Measurements from ENCODE around the gene MINDY4.

Gene MINDY4

GRCh38 chr7:30898411-30898810, 127.2 kb downstream of the MINDY4 start:
- H3K23ac ChIP-seq (ENCODE audit: low read depth, low read length, poor library complexity), result no peak overlapping the region
- no peaks in the 10 kb centered on the region for H3K9me3 ChIP-seq (replicated peaks in 1 of 2; ENCODE audit: control insufficient read depth in 2 of 2, insufficient read depth in 1 of 2, low read depth in 1 of 2, low read length in 2 of 2)
- H2BK120ac ChIP-seq (ENCODE audit: low read depth, low read length), result no peak overlapping the region
- no peaks in the 10 kb centered on the region for H3K36me3 ChIP-seq (replicated peaks in 1 of 2; ENCODE audit: control insufficient read depth in 2 of 2, insufficient read depth in 2 of 2, low read length in 2 of 2)
- H4K8ac ChIP-seq (ENCODE audit: low read depth, low read length), result no peak overlapping the region
- no CpG with 5 or more reads among the region's 12 CpGs for WGBS, 2 donors (ENCODE audit: extremely low coverage in 2 of 2, insufficient read length in 2 of 2, insufficient replicate concordance in 1 of 2)
- no peaks in the 10 kb centered on the region for H3K79me1 ChIP-seq (ENCODE audit: low read depth, low read length)
- peaks cover 0 to 7% of the 10 kb centered on the region in 2 donors for H3K4me1 ChIP-seq (ENCODE audit: control insufficient read depth in 2 of 2, insufficient read depth in 1 of 2, low read depth in 1 of 2, low read length in 2 of 2)
- H2BK5ac ChIP-seq (ENCODE audit: low read length), result no peak overlapping the region
- H3K18ac ChIP-seq (ENCODE audit: low read length), result no peak overlapping the region
- no peak overlapping the region for H3K27ac ChIP-seq (replicated peaks; ENCODE audit: low read length)
- H2BK12ac ChIP-seq (ENCODE audit: low read length), result no peak overlapping the region
- DNase-seq (ENCODE audit: low spot score), result no peak
- H2AFZ ChIP-seq (ENCODE audit: low read length), result no peak overlapping the region
- H4K91ac ChIP-seq (ENCODE audit: low read depth, low read length, poor library complexity), result no peak overlapping the region
- no peak overlapping the region for H3K4me2 ChIP-seq (ENCODE audit: insufficient read depth, low read length, poor library complexity, severe bottlenecking)
- no peak overlapping the region for H3K14ac ChIP-seq (ENCODE audit: low read length)
- H2BK15ac ChIP-seq (ENCODE audit: low read length), result no peak overlapping the region
- no peaks in the 10 kb centered on the region for H3K27me3 ChIP-seq (ENCODE audit: control insufficient read depth in 3 of 3, insufficient read depth in 3 of 3, low read depth in 1 of 3, low read length in 3 of 3)
- no peak overlapping the region for H3K4me3 ChIP-seq (ENCODE audit: low read length in 2 of 2)
- no peak overlapping the region for H3K9ac ChIP-seq (ENCODE audit: low read depth, low read length, poor library complexity)
- no peak overlapping the region for H3K4ac ChIP-seq (ENCODE audit: low read length)
- H2AK5ac ChIP-seq (ENCODE audit: low read depth, low read length), result no peak overlapping the region

- Histone ChIP-seq H3K18ac (ENCODE audit: low read length) (no peak overlapping the region), H3K4me1 (ENCODE audit: control insufficient read depth in 2 of 2, insufficient read depth in 1 of 2, low read depth in 1 of 2, low read length in 2 of 2) (peaks cover 0 to 7% of the 10 kb centered on the region in 2 donors), H3K9ac (ENCODE audit: low read depth, low read length, poor library complexity) (no peak overlapping the region), H3K4ac (ENCODE audit: low read length) (no peak overlapping the region), H3K9me3 (replicated peaks in 1 of 2; ENCODE audit: control insufficient read depth in 2 of 2, insufficient read depth in 1 of 2, low read depth in 1 of 2, low read length in 2 of 2) (no peaks in the 10 kb centered on the region), H3K4me3 (ENCODE audit: low read length in 2 of 2) (no peak overlapping the region), H2BK120ac (ENCODE audit: low read depth, low read length) (no peak overlapping the region), H3K79me1 (ENCODE audit: low read depth, low read length) (no peaks in the 10 kb centered on the region), H2BK15ac (ENCODE audit: low read length) (no peak overlapping the region), H2AK5ac (ENCODE audit: low read depth, low read length) (no peak overlapping the region), H2BK5ac (ENCODE audit: low read length) (no peak overlapping the region), H4K8ac (ENCODE audit: low read depth, low read length) (no peak overlapping the region), H2BK12ac (ENCODE audit: low read length) (no peak overlapping the region), H4K91ac (ENCODE audit: low read depth, low read length, poor library complexity) (no peak overlapping the region), H3K23ac (ENCODE audit: low read depth, low read length, poor library complexity) (no peak overlapping the region), H3K27ac (replicated peaks; ENCODE audit: low read length) (no peak overlapping the region), H3K14ac (ENCODE audit: low read length) (no peak overlapping the region), H3K4me2 (ENCODE audit: insufficient read depth, low read length, poor library complexity, severe bottlenecking) (no peak overlapping the region), H3K27me3 (ENCODE audit: control insufficient read depth in 3 of 3, insufficient read depth in 3 of 3, low read depth in 1 of 3, low read length in 3 of 3) (no peaks in the 10 kb centered on the region), H3K36me3 (replicated peaks in 1 of 2; ENCODE audit: control insufficient read depth in 2 of 2, insufficient read depth in 2 of 2, low read length in 2 of 2) (no peaks in the 10 kb centered on the region), H2AFZ (ENCODE audit: low read length) (no peak overlapping the region)
- no CpG with 5 or more reads among the region's 7 CpGs for WGBS, 2 donors (ENCODE audit: extremely low coverage in 2 of 2, insufficient read length in 2 of 2, insufficient replicate concordance in 1 of 2)
- no peak for DNase-seq (ENCODE audit: low spot score)
These were observed 127.8 kb downstream of the MINDY4 start for GRCh38 chr7:30899066-30899465.

GRCh38 chr7:30899630-30900029, 128.4 kb downstream of the MINDY4 start:
- Histone ChIP-seq H3K9me3 (replicated peaks in 1 of 2; ENCODE audit: control insufficient read depth in 2 of 2, insufficient read depth in 1 of 2, low read depth in 1 of 2, low read length in 2 of 2) (no peaks in the 10 kb centered on the region), H2BK5ac (ENCODE audit: low read length) (no peak overlapping the region), H2AK5ac (ENCODE audit: low read depth, low read length) (no peak overlapping the region), H2BK15ac (ENCODE audit: low read length) (no peak overlapping the region), H2BK120ac (ENCODE audit: low read depth, low read length) (no peak overlapping the region), H4K91ac (ENCODE audit: low read depth, low read length, poor library complexity) (no peak overlapping the region), H3K79me1 (ENCODE audit: low read depth, low read length) (no peaks in the 10 kb centered on the region), H3K14ac (ENCODE audit: low read length) (no peak overlapping the region), H3K4ac (ENCODE audit: low read length) (no peak overlapping the region), H3K36me3 (replicated peaks in 1 of 2; ENCODE audit: control insufficient read depth in 2 of 2, insufficient read depth in 2 of 2, low read length in 2 of 2) (no peaks in the 10 kb centered on the region), H3K27me3 (ENCODE audit: control insufficient read depth in 3 of 3, insufficient read depth in 3 of 3, low read depth in 1 of 3, low read length in 3 of 3) (peaks cover 0 to 3% (median 0%) of the 10 kb centered on the region in 3 experiments), H3K27ac (replicated peaks; ENCODE audit: low read length) (no peak overlapping the region), H3K4me1 (ENCODE audit: control insufficient read depth in 2 of 2, insufficient read depth in 1 of 2, low read depth in 1 of 2, low read length in 2 of 2) (peaks cover 0 to 7% of the 10 kb centered on the region in 2 donors), H3K23ac (ENCODE audit: low read depth, low read length, poor library complexity) (no peak overlapping the region), H2AFZ (ENCODE audit: low read length) (no peak overlapping the region), H3K4me3 (ENCODE audit: low read length in 2 of 2) (no peak overlapping the region), H3K9ac (ENCODE audit: low read depth, low read length, poor library complexity) (no peak overlapping the region), H2BK12ac (ENCODE audit: low read length) (no peak overlapping the region), H3K18ac (ENCODE audit: low read length) (no peak overlapping the region), H3K4me2 (ENCODE audit: insufficient read depth, low read length, poor library complexity, severe bottlenecking) (no peak overlapping the region), H4K8ac (ENCODE audit: low read depth, low read length) (no peak overlapping the region)
- no peak for DNase-seq (ENCODE audit: low spot score)
- WGBS, 2 donors (ENCODE audit: extremely low coverage in 2 of 2, insufficient read length in 2 of 2, insufficient replicate concordance in 1 of 2), result no CpG with 5 or more reads among the region's 6 CpGs

GRCh38 chr7:30900053-30900452, 128.8 kb downstream of the MINDY4 start:
- Histone ChIP-seq H2BK120ac (ENCODE audit: low read depth, low read length) (no peak overlapping the region), H3K4me2 (ENCODE audit: insufficient read depth, low read length, poor library complexity, severe bottlenecking) (no peak overlapping the region), H3K4me3 (ENCODE audit: low read length in 2 of 2) (no peak overlapping the region), H3K79me1 (ENCODE audit: low read depth, low read length) (no peaks in the 10 kb centered on the region), H4K91ac (ENCODE audit: low read depth, low read length, poor library complexity) (no peak overlapping the region), H3K18ac (ENCODE audit: low read length) (no peak overlapping the region), H3K4ac (ENCODE audit: low read length) (no peak overlapping the region), H2BK5ac (ENCODE audit: low read length) (no peak overlapping the region), H3K27me3 (ENCODE audit: control insufficient read depth in 3 of 3, insufficient read depth in 3 of 3, low read depth in 1 of 3, low read length in 3 of 3) (peaks cover 0 to 5% (median 0%) of the 10 kb centered on the region in 3 experiments), H3K27ac (replicated peaks; ENCODE audit: low read length) (no peak overlapping the region), H2BK12ac (ENCODE audit: low read length) (no peak overlapping the region), H2AFZ (ENCODE audit: low read length) (no peak overlapping the region), H4K8ac (ENCODE audit: low read depth, low read length) (no peak overlapping the region), H3K36me3 (replicated peaks in 1 of 2; ENCODE audit: control insufficient read depth in 2 of 2, insufficient read depth in 2 of 2, low read length in 2 of 2) (no peaks in the 10 kb centered on the region), H3K23ac (ENCODE audit: low read depth, low read length, poor library complexity) (no peak overlapping the region), H2BK15ac (ENCODE audit: low read length) (no peak overlapping the region), H3K9ac (ENCODE audit: low read depth, low read length, poor library complexity) (no peak overlapping the region), H3K4me1 (ENCODE audit: control insufficient read depth in 2 of 2, insufficient read depth in 1 of 2, low read depth in 1 of 2, low read length in 2 of 2) (peaks cover 0 to 7% of the 10 kb centered on the region in 2 donors), H3K14ac (ENCODE audit: low read length) (no peak overlapping the region), H2AK5ac (ENCODE audit: low read depth, low read length) (no peak overlapping the region), H3K9me3 (replicated peaks in 1 of 2; ENCODE audit: control insufficient read depth in 2 of 2, insufficient read depth in 1 of 2, low read depth in 1 of 2, low read length in 2 of 2) (no peaks in the 10 kb centered on the region)
- no CpG with 5 or more reads among the region's 9 CpGs for WGBS, 2 donors (ENCODE audit: extremely low coverage in 2 of 2, insufficient read length in 2 of 2, insufficient replicate concordance in 1 of 2)
- no peak for DNase-seq (ENCODE audit: low spot score)
